ENCODE measurements around the gene PLOD1.
A peak's percentile ranks its signal among the peaks of the same experiment; 100 is the strongest.

PLOD1 gene

DNA sequence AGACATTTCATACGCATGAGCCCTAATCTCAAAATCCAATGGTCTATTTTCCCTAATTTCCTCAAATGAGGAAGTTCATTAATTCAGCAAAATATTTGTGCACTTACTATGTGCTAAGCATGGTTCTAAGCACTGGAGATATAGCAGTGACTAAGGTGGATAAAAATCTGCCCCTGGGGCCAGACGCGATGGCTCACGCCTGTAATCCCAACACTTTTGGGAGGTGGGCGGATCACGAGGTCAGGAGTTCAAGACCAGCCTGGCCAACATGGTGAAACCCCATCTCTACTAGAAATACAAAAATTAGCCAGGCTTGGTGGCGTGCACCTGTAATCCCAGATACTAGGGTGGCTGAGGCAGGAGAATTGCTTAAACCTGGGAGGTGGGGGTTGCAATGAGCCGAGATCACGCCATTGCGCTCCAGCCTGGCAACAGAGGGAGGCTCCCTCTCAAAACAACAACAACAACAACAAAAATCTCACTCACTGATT lies 80.5 kb downstream of the PLOD1 start:
- TF ChIP-seq CTCF (IDR thresholded peaks at IDR 0.05), result no peak
- H3K27ac ChIP-seq, result no peak overlapping the region
- H3K27me3 ChIP-seq, result no peaks in the 10 kb centered on the region
- no peaks in the 10 kb centered on the region for H3K9me3 ChIP-seq
- intact Hi-C loops (cut with DNase I; ENCODE audit: low total_unique reads), result no loop called here
- H3K4me3 ChIP-seq, result no peak overlapping the region
- H3K36me3 ChIP-seq, result peaks cover 22 to 47% (median 29%) of the 10 kb centered on the region in 3 donors
- H3K4me1 ChIP-seq, result peaks cover 0 to 8% (median 4%) of the 10 kb centered on the region in 4 donors
- DNase-seq, result no peak

- Histone ChIP-seq H3K27ac (no peak overlapping the region), H3K36me3 (peaks cover 18 to 43% (median 24%) of the 10 kb centered on the region in 3 donors), H3K27me3 (no peaks in the 10 kb centered on the region), H3K4me1 (peaks cover 0 to 13% (median 8%) of the 10 kb centered on the region in 4 donors), H3K9me3 (no peaks in the 10 kb centered on the region), H3K4me3 (no peak overlapping the region)
- intact Hi-C loops (cut with DNase I; ENCODE audit: low total_unique reads), result no loop called here
- no peak for TF ChIP-seq CTCF (IDR thresholded peaks at IDR 0.05)
- DNase-seq, result no peak
Observed at GRCh38 chr1:12015499-12015898, 81.0 kb downstream of the PLOD1 start.

DNA sequence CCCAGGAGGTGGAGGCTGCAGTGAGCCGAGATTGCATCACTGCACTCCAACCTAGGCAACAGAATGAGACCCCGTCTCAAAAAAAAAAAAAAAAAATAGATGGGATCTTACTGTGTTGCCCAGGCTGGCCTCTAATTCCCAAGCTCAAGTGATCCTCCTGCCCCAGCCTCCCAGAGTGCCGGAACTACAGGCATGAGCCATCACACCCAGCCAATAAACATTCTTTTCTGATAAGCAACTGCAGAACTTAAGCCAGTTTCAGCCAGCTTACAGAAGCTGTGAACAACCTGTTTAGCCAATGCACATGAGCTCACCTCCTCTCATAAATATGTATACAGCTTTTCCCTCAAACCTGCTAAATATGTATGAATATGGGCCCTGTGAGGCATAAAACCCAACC lies 81.7 kb downstream of the PLOD1 start:
- H3K27me3 ChIP-seq, result no peaks in the 10 kb centered on the region
- H3K9me3 ChIP-seq, result no peaks in the 10 kb centered on the region
- TF ChIP-seq CTCF (IDR thresholded peaks at IDR 0.05), result no peak
- intact Hi-C loops (cut with DNase I; ENCODE audit: low total_unique reads), result no loop called here
- peaks cover 0 to 16% (median 12%) of the 10 kb centered on the region in 4 donors for H3K4me1 ChIP-seq
- H3K27ac ChIP-seq, result no peak overlapping the region
- no peak overlapping the region for H3K4me3 ChIP-seq
- peaks cover 11 to 36% (median 18%) of the 10 kb centered on the region in 3 donors for H3K36me3 ChIP-seq
- DNase-seq, result no peak

DNA sequence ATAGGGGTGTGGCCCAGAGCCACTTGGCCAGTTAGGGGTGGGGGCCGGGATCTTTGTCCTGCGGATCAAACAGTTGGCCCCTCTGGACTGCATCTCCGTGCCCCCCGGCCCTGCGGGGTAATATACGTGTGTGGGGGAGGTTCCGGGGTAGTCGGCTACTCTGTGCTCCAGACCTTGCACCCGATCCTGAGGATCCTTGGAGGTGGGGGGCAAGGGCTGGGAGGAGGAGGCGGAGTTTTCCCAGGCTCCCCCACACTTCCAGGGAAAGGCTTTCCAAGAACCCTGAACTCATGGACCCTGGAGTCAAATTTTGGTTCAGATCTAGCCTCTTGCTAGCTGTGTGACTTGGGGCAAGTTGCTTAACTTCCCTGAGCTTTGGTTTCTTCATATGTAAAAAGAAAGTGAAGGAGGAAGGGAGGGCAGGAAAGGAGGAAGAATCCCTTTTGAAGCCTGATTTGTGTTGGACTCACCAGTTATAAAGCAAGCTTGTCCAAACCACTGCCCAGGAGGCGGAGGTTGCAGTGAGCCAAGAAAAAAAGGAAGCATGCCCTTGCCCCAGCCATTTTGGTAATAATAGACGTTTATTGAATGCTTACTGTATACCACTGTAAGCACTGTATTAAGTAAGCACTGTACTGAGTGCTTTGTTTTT lies 85.5 kb downstream of the PLOD1 start:
- peaks cover 10 to 34% (median 21%) of the 10 kb centered on the region in 3 donors for H3K36me3 ChIP-seq
- DNase-seq, result no peak
- TF ChIP-seq CTCF (IDR thresholded peaks at IDR 0.05), result no peak
- H3K27me3 ChIP-seq, result no peaks in the 10 kb centered on the region
- intact Hi-C loops (cut with DNase I; ENCODE audit: low total_unique reads), result no loop called here
- peaks cover 0 to 16% (median 12%) of the 10 kb centered on the region in 4 donors for H3K4me1 ChIP-seq
- no peaks in the 10 kb centered on the region for H3K9me3 ChIP-seq
- peak overlapping the region; percentile 75 to 87 for H3K27ac ChIP-seq
- peak overlapping the region; percentile 83 to 95 for H3K4me3 ChIP-seq

DNA sequence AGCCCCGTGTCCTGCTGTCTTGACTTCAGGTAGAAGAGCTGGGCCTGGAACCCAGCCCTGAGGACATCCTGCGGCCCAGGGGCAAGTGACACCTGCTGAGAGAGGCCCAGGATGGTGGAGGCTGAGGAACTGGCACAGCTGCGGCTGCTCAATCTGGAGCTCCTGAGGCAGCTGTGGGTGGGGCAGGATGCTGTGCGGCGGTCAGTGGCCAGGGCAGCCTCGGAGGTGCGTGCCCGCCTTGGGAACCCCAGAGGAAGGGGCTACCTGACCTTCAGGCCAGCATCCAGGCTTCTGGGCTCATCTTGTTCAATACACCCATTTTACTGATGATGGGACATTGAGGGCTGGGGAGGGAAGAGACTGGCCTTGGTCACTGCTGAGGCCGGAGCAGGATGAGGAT lies 87.1 kb downstream of the PLOD1 start:
- Histone ChIP-seq H3K27me3 (no peaks in the 10 kb centered on the region), H3K36me3 (peaks cover 10 to 51% (median 35%) of the 10 kb centered on the region in 3 donors), H3K9me3 (no peaks in the 10 kb centered on the region), H3K4me3 (no peak overlapping the region), H3K27ac (no peak overlapping the region), H3K4me1 (peaks cover 0 to 16% (median 12%) of the 10 kb centered on the region in 4 donors)
- intact Hi-C loops (cut with DNase I; ENCODE audit: low total_unique reads), result no loop called here
- TF ChIP-seq CTCF (IDR thresholded peaks at IDR 0.05), result no peak
- no peak for DNase-seq

Measured in tibial artery (tissue), 4 donors.